ENCODE data around the gene NDE1. TPM values are rescaled to one million over a fixed set of nuclear protein-coding genes. Genes with fewer than 3 reads are reported as not detected.
"Not testable (repeated sequence)": the region's sequence is repeated elsewhere in the genome, so short reads cannot be mapped to it uniquely, and the experiment has no call there.

NDE1 gene
- total RNA-seq, 1 donor from 2014 or later: 28.9 TPM

- ATAC-seq (no peak), DNase-seq (no peak)
- H3K9me3 ChIP-seq: no peaks in the 10 kb centered on the region
- H3K4me3 ChIP-seq: no peak overlapping the region
- peak overlapping the region; percentile 92 for H3K27ac ChIP-seq
- H3K27me3 ChIP-seq: no peaks in the 10 kb centered on the region
- peaks cover 38% of the 10 kb centered on the region for H3K36me3 ChIP-seq
- peaks cover 23% of the 10 kb centered on the region for H3K4me1 ChIP-seq
- no peak for TF ChIP-seq CTCF (IDR thresholded peaks at IDR 0.05)
- intact Hi-C loops (cut with DNase I): no loop called here
Measured at GRCh38 chr16:15671530-15672117, 21.6 kb downstream of the NDE1 start.

GRCh38 chr16:15672127-15672513, 22.1 kb downstream of the NDE1 start:
- H3K4me3 ChIP-seq; ATAC-seq; intact Hi-C loops (cut with DNase I); H3K9me3 ChIP-seq; DNase-seq; H3K27me3 ChIP-seq: not testable (repeated sequence)
- H3K36me3 ChIP-seq: peaks cover 33% of the 10 kb centered on the region
- H3K27ac ChIP-seq: peak overlapping the region; percentile 92
- H3K4me1 ChIP-seq: peaks cover 23% of the 10 kb centered on the region

GRCh38 chr16:15672514-15673167, 22.6 kb downstream of the NDE1 start:
- Histone ChIP-seq H3K4me1 (peaks cover 23% of the 10 kb centered on the region), H3K36me3 (peaks cover 28% of the 10 kb centered on the region), H3K27me3 (no peaks in the 10 kb centered on the region), H3K4me3 (peak overlapping the region; percentile 2), H3K9me3 (no peaks in the 10 kb centered on the region), H3K27ac (peak overlapping the region; percentile 92)
- peak; percentile 90 for DNase-seq
- TF ChIP-seq CTCF (IDR thresholded peaks at IDR 0.05): no peak
- peak; percentile 97 for ATAC-seq
- intact Hi-C loops (cut with DNase I): no loop called here

DNA sequence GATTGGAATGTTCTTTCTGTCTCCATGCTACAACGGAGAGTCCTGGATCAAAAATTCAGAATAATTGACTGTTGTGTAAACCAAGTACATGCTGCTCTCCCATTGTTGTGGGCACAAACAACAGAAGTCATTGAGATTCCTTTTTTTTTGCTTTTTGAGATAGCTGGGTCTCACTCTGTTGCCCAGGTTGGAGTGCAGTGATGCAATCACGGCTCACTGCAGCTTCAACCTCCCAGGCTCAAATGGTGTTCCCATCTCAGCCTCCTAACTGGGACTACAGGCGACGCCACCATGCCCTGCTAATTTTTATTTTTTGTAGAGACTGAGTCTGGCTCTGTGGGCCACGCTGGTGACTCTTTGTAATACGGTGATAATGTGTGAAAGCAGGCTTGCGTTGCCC, 24.5 kb downstream of the NDE1 start:
- TF ChIP-seq CTCF (IDR thresholded peaks at IDR 0.05): no peak
- ATAC-seq (no peak), DNase-seq (no peak)
- intact Hi-C loops (cut with DNase I): no loop called here
- H3K9me3 ChIP-seq: no peaks in the 10 kb centered on the region
- H3K4me1 ChIP-seq: peaks cover 23% of the 10 kb centered on the region
- H3K36me3 ChIP-seq: peaks cover 29% of the 10 kb centered on the region
- H3K27ac ChIP-seq: peak overlapping the region; percentile 92
- no peaks in the 10 kb centered on the region for H3K27me3 ChIP-seq
- no peak overlapping the region for H3K4me3 ChIP-seq

DNA sequence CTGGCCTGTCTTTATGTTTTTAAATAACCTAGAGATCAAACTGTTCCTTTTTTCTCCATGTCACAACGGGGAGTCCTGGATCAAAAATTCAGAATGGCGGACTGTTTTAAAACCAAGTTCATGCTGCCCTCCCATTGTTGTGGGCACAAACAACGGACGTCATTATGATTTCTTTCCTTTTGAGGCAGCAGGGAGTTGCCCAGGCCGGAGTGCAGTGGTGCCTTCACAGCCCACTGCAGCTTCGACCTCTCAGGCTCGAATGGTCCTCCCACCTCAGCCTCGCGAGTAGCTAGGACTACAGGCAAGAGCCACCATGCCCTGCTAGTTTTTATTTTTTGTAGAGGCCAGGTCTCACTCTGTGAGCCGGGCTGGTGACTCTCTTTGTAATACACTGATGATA, 26.5 kb downstream of the NDE1 start:
- no peak for TF ChIP-seq CTCF (IDR thresholded peaks at IDR 0.05)
- H3K9me3 ChIP-seq: no peaks in the 10 kb centered on the region
- H3K4me1 ChIP-seq: peaks cover 21% of the 10 kb centered on the region
- no peak overlapping the region for H3K4me3 ChIP-seq
- H3K27me3 ChIP-seq: no peaks in the 10 kb centered on the region
- ATAC-seq: no peak
- H3K36me3 ChIP-seq: peaks cover 24% of the 10 kb centered on the region
- no peak overlapping the region for H3K27ac ChIP-seq
- intact Hi-C loops (cut with DNase I): no loop called here
- DNase-seq: no peak

- Histone ChIP-seq H3K4me1 (peaks cover 11% of the 10 kb centered on the region), H3K27me3 (no peaks in the 10 kb centered on the region), H3K4me3 (no peak overlapping the region), H3K9me3 (no peaks in the 10 kb centered on the region), H3K36me3 (peaks cover 28% of the 10 kb centered on the region), H3K27ac (no peak overlapping the region)
- intact Hi-C loops (cut with DNase I): no loop called here
- no peak for TF ChIP-seq CTCF (IDR thresholded peaks at IDR 0.05)
- no peak for DNase-seq
- no peak for ATAC-seq
Measured at GRCh38 chr16:15677447-15677846, 27.4 kb downstream of the NDE1 start.
